ENCODE results near the gene GDF7.

Gene GDF7

DNA sequence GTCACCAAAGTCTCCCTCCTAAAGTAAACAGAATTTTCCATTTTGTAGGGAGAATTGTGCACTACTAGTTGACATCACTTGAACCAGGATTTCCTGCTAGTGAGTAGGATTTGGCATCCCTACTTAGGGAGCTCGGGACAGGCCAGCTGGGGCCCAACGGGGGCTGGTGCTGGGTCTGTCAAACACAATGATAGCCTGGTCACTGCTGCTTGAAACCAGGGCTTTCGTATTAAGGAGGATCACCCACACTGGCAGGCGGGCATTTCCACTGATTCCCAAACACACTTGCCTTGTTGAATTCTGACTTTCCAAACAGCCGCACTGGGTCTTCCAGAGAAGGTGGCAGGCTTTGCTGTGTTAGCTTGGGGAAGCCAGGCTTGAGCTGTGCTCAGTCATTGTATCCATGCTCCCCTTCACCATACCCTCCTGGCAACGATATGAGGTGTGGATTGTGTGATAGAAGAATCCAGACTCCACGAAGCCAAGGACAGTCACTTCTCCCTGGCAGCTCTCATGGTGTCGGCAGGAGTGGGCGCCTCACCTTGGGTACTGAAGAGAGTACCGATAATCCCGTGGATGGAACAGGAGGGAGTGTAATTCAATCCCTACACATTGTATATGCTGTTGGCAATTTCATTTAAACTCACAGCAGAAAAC is 7.5 kb downstream of the GDF7 start:
- TF ChIP-seq, protein P1, sequence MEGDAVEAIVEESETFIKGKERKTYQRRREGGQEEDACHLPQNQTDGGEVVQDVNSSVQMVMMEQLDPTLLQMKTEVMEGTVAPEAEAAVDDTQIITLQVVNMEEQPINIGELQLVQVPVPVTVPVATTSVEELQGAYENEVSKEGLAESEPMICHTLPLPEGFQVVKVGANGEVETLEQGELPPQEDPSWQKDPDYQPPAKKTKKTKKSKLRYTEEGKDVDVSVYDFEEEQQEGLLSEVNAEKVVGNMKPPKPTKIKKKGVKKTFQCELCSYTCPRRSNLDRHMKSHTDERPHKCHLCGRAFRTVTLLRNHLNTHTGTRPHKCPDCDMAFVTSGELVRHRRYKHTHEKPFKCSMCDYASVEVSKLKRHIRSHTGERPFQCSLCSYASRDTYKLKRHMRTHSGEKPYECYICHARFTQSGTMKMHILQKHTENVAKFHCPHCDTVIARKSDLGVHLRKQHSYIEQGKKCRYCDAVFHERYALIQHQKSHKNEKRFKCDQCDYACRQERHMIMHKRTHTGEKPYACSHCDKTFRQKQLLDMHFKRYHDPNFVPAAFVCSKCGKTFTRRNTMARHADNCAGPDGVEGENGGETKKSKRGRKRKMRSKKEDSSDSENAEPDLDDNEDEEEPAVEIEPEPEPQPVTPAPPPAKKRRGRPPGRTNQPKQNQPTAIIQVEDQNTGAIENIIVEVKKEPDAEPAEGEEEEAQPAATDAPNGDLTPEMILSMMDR (IDR thresholded peaks at IDR 0.05; ENCODE audit: low read depth, low read length, missing control alignments) = no peak
- no peak overlapping the region for H3K4me3 ChIP-seq (ENCODE audit: low read depth, low read length)
- DNase-seq (ENCODE audit: low read depth) = no peak

DNA sequence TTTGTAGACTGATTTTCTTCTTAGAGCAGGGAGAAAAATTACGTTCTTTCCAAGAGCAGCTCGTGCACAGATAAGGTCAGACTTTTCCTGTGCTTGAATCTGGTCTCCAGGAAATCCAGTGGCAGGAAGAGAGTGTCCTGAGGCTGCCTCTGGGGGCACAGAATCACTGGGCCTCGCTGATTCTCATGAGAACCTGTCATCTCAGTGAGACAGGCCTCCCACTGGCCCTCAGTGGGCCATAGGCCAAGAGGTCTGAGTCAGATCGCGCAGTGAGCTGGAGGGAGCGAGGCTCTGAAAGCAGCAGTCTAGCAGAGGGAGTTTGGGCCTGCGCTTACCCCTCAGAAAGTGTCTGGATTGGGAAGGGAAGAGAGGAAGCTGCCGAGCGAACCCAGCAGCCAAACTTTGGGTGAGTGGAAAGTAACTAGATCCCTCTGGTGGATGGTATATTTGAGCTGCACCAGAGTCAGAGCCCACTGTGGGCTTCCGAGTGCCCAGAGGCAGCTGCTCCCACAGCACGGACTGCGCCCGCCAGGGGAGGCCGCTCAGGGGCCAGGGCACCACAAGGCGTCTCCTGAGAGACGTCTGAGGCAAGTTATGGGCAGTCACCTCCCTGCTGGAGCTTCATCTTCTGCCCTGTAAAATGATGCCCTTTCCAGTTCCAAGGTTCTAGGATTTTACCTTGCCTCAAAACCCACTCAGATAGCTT is 8.2 kb downstream of the GDF7 start:
- DNase-seq (ENCODE audit: low read depth) = no peak
- TF ChIP-seq, protein P1 (IDR thresholded peaks at IDR 0.05; ENCODE audit: low read depth, low read length, missing control alignments) = no peak
- H3K4me3 ChIP-seq (ENCODE audit: low read depth, low read length) = no peak overlapping the region

GRCh38 chr2:20675701-20676352 is 8.9 kb downstream of the GDF7 start:
- H3K4me3 ChIP-seq (ENCODE audit: low read depth, low read length) = no peak overlapping the region
- peak; percentile 34 for DNase-seq (ENCODE audit: low read depth)
- TF ChIP-seq, protein P1 (IDR thresholded peaks at IDR 0.05; ENCODE audit: low read depth, low read length, missing control alignments) = peak; percentile 33

DNA sequence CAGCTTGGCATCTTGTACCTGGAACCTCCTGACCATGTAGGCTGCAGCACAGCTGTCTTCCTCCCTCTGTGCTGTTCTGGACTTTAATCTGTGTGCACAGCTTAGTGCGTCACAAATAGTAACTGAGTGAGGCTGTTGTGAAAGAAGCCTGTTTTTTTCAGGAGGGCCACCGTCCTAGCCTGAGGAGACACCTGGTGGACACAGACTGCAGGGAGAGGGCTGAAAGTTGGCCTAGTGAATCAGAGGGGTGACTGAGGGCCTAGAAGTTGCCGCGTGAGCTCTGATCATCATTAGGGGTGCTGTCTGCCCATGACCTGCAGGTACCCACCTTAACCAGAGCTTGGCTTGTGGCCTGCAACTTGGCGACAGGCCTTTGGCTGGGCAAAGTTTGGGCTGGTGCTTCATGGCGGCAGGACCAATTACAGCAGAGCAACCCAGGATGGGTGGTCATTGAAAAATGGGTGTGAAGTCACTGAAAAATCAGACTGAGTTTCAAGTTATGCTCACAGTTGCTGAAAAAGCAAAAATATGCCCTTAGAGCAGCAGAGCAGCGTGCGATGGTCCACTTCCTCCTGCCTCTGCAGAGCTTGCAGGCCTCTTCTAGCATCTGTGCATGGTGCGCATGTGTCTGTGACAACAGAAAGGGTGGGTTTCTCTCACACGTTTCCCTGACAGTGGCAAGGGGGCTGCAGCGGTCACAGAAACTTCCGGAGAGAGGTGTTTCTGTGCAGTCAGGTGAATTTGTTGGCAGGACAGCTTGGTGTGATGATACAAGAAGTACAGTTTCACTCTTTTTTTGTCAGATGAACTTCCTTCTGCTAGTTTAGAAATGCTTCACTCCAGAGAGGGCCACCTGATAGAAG is 9.6 kb downstream of the GDF7 start:
- no peak overlapping the region for H3K4me3 ChIP-seq (ENCODE audit: low read depth, low read length)
- DNase-seq (ENCODE audit: low read depth) = peak; percentile 92
- TF ChIP-seq, protein P1 (IDR thresholded peaks at IDR 0.05; ENCODE audit: low read depth, low read length, missing control alignments) = peak; percentile 31

- H3K4me3 ChIP-seq (ENCODE audit: low read depth, low read length) = peak overlapping the region; percentile 9
- TF ChIP-seq, protein P1 (IDR thresholded peaks at IDR 0.05; ENCODE audit: low read depth, low read length, missing control alignments) = peak; percentile 59
- DNase-seq (ENCODE audit: low read depth) = no peak
Measured at GRCh38 chr2:20677301-20678085, 10.5 kb downstream of the GDF7 start.

DNA sequence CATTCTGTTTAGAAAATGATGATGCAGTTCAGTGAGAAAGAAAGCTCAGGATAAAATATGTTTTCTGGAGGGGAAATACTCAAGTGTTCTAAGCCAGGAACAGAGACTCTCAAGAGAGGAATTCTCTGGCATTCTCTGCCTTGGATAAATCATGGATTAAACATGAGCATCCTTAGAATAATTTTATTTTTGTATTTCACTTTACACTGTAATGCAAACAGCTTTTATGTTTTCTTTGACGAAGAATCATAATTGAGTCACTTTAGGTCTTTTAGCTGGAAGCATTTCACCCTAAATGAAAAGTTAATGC is 11.1 kb downstream of the GDF7 start:
- no peak overlapping the region for H3K4me3 ChIP-seq (ENCODE audit: low read depth, low read length)
- TF ChIP-seq, protein P1 (IDR thresholded peaks at IDR 0.05; ENCODE audit: low read depth, low read length, missing control alignments) = no peak
- DNase-seq (ENCODE audit: low read depth) = no peak

Measured in GM12864 (cell line).